Activated naive CD4-positive, alpha-beta T cell treated with anti-CD3 and anti-CD28 coated beads, Interleukin-2, amount 10 ng/mL, durations not matched to agents 7 days and 5 days (primary cell): Measurements from ENCODE around the gene PFKP.

Experiments
- CTCF ChIA-PET: fragments of 350-600 bp; sonication (Branson Sonifier 250); formaldehyde crosslinking; loops from one replicate; lab custom pipeline; 2021; ENCODE audit warnings: antibody characterized with exemption; lab: Charles Lee
- DNase-seq: peaks from one replicate; pipeline ENCODE4 v3.0.0-alpha.2; 2020
- H3K27ac Mint-ChIP-seq: one replicate; pipeline ENCODE4 v1.8.0; 2021; ENCODE audit warnings: mild to moderate bottlenecking, moderate library complexity, mixed read lengths
- H3K27me3 Mint-ChIP-seq: one replicate; pipeline ENCODE4 v1.8.0; 2021; ENCODE audit warnings: mild to moderate bottlenecking, mixed read lengths
- H3K36me3 Mint-ChIP-seq: one replicate; pipeline ENCODE4 v1.8.0; 2021; ENCODE audit warnings: mixed read lengths
- H3K4me1 Mint-ChIP-seq: one replicate; pipeline ENCODE4 v1.8.0; 2021; ENCODE audit warnings: mixed read lengths
- H3K4me3 Mint-ChIP-seq: one replicate; pipeline ENCODE4 v1.8.0; 2021; ENCODE audit warnings: mild to moderate bottlenecking, moderate library complexity, mixed read lengths
- H3K9me3 Mint-ChIP-seq: one replicate; pipeline ENCODE4 v1.8.0; 2021; ENCODE audit warnings: mixed read lengths

Gene PFKP

GRCh38 chr10:3091921-3092320, 24.6 kb downstream of the PFKP start:
- Mint-ChIP-seq H3K36me3 (peaks cover 54% of the 10 kb centered on the region), H3K4me1 (peaks cover 70% of the 10 kb centered on the region)

GRCh38 chr10:3093996-3094395, 26.6 kb downstream of the PFKP start:
- CTCF ChIA-PET = interaction anchor here (1.6 kb wide), 1 partner anchor 13 kb away, joined by 4 read pairs; no protein-coding TSS in a partner anchor
- Mint-ChIP-seq H3K4me3 (no peak overlapping the region), H3K4me1 (peaks cover 66% of the 10 kb centered on the region), H3K27me3 (no peaks in the 10 kb centered on the region), H3K9me3 (no peaks in the 10 kb centered on the region), H3K27ac (peak overlapping the region; percentile 91), H3K36me3 (peaks cover 56% of the 10 kb centered on the region)
- DNase-seq = no peak

More at GRCh38 chr10:3091921-3092320, 24.6 kb downstream of the PFKP start:
- Mint-ChIP-seq H3K27ac (peak overlapping the region; percentile 43), H3K4me3 (no peak overlapping the region), H3K27me3 (no peaks in the 10 kb centered on the region), H3K9me3 (no peaks in the 10 kb centered on the region)
- CTCF ChIA-PET = interaction anchor here (1.5 kb wide), 1 partner anchor 22 kb away, joined by 3 read pairs; no protein-coding TSS in a partner anchor
- DNase-seq = no peak

GRCh38 chr10:3094609-3095036, 27.3 kb downstream of the PFKP start:
- Mint-ChIP-seq H3K27ac (peak overlapping the region; percentile 91), H3K9me3 (no peaks in the 10 kb centered on the region), H3K4me1 (peaks cover 64% of the 10 kb centered on the region), H3K27me3 (no peaks in the 10 kb centered on the region), H3K4me3 (no peak overlapping the region), H3K36me3 (peaks cover 59% of the 10 kb centered on the region)
- DNase-seq = no peak
- CTCF ChIA-PET = no interaction called here

- H3K36me3 Mint-ChIP-seq = peaks cover 61% of the 10 kb centered on the region
- peak overlapping the region; percentile 91 for H3K27ac Mint-ChIP-seq
- H3K27me3 Mint-ChIP-seq = no peaks in the 10 kb centered on the region
- CTCF ChIA-PET = no interaction called here
- H3K4me3 Mint-ChIP-seq = peak overlapping the region; percentile 20
- peaks cover 59% of the 10 kb centered on the region for H3K4me1 Mint-ChIP-seq
- no peaks in the 10 kb centered on the region for H3K9me3 Mint-ChIP-seq
- DNase-seq = peak; percentile 55
Measured at GRCh38 chr10:3095373-3096139, 28.2 kb downstream of the PFKP start.

- Mint-ChIP-seq H3K27ac (peak overlapping the region; percentile 91), H3K9me3 (no peaks in the 10 kb centered on the region), H3K27me3 (no peaks in the 10 kb centered on the region), H3K4me3 (no peak overlapping the region), H3K4me1 (peaks cover 53% of the 10 kb centered on the region), H3K36me3 (peaks cover 59% of the 10 kb centered on the region)
- CTCF ChIA-PET = no interaction called here
- DNase-seq = no peak
Measured at GRCh38 chr10:3096149-3096548, 28.8 kb downstream of the PFKP start.

- CTCF ChIA-PET = no interaction called here
- H3K4me3 Mint-ChIP-seq = no peak overlapping the region
- no peaks in the 10 kb centered on the region for H3K9me3 Mint-ChIP-seq
- peaks cover 59% of the 10 kb centered on the region for H3K36me3 Mint-ChIP-seq
- no peaks in the 10 kb centered on the region for H3K27me3 Mint-ChIP-seq
- H3K27ac Mint-ChIP-seq = peak overlapping the region; percentile 67
- no peak for DNase-seq
- peaks cover 45% of the 10 kb centered on the region for H3K4me1 Mint-ChIP-seq
Measured at GRCh38 chr10:3097160-3097559, 29.8 kb downstream of the PFKP start.

GRCh38 chr10:3098689-3099088, 31.3 kb downstream of the PFKP start:
- Mint-ChIP-seq H3K9me3 (no peaks in the 10 kb centered on the region), H3K4me3 (no peak overlapping the region), H3K4me1 (peaks cover 32% of the 10 kb centered on the region), H3K27ac (no peak overlapping the region), H3K27me3 (no peaks in the 10 kb centered on the region), H3K36me3 (peaks cover 57% of the 10 kb centered on the region)
- no peak for DNase-seq
- CTCF ChIA-PET = no interaction called here

- Mint-ChIP-seq H3K4me1 (peaks cover 24% of the 10 kb centered on the region), H3K27ac (no peak overlapping the region), H3K36me3 (peaks cover 52% of the 10 kb centered on the region), H3K9me3 (no peaks in the 10 kb centered on the region), H3K4me3 (no peak overlapping the region), H3K27me3 (no peaks in the 10 kb centered on the region)
- DNase-seq = no peak
- CTCF ChIA-PET = no interaction called here
Measured at GRCh38 chr10:3099291-3100092, 32.1 kb downstream of the PFKP start.

GRCh38 chr10:3100093-3100792, 32.9 kb downstream of the PFKP start:
- H3K27ac Mint-ChIP-seq = no peak overlapping the region
- peaks cover 48% of the 10 kb centered on the region for H3K36me3 Mint-ChIP-seq
- CTCF ChIA-PET = no interaction called here
- no peaks in the 10 kb centered on the region for H3K9me3 Mint-ChIP-seq
- H3K4me1 Mint-ChIP-seq = peaks cover 16% of the 10 kb centered on the region
- DNase-seq = no peak
- no peaks in the 10 kb centered on the region for H3K27me3 Mint-ChIP-seq
- H3K4me3 Mint-ChIP-seq = no peak overlapping the region

GRCh38 chr10:3100856-3101640, 33.7 kb downstream of the PFKP start:
- H3K4me3 Mint-ChIP-seq = no peak overlapping the region
- peaks cover 8% of the 10 kb centered on the region for H3K4me1 Mint-ChIP-seq
- no peak for DNase-seq
- peaks cover 49% of the 10 kb centered on the region for H3K36me3 Mint-ChIP-seq
- CTCF ChIA-PET = no interaction called here
- no peak overlapping the region for H3K27ac Mint-ChIP-seq
- H3K27me3 Mint-ChIP-seq = no peaks in the 10 kb centered on the region
- no peaks in the 10 kb centered on the region for H3K9me3 Mint-ChIP-seq

GRCh38 chr10:3102720-3103427, 35.5 kb downstream of the PFKP start:
- no peaks in the 10 kb centered on the region for H3K27me3 Mint-ChIP-seq
- peaks cover 55% of the 10 kb centered on the region for H3K36me3 Mint-ChIP-seq
- no peaks in the 10 kb centered on the region for H3K9me3 Mint-ChIP-seq
- H3K27ac Mint-ChIP-seq = no peak overlapping the region
- no peak for DNase-seq
- H3K4me3 Mint-ChIP-seq = no peak overlapping the region
- CTCF ChIA-PET = no interaction called here
- H3K4me1 Mint-ChIP-seq = no peaks in the 10 kb centered on the region

- Mint-ChIP-seq H3K27me3 (no peaks in the 10 kb centered on the region), H3K27ac (no peak overlapping the region), H3K9me3 (no peaks in the 10 kb centered on the region), H3K4me1 (no peaks in the 10 kb centered on the region), H3K4me3 (no peak overlapping the region), H3K36me3 (peaks cover 63% of the 10 kb centered on the region)
- no peak for DNase-seq
- CTCF ChIA-PET = no interaction called here
Measured at GRCh38 chr10:3103646-3104045, 36.3 kb downstream of the PFKP start.

- no peaks in the 10 kb centered on the region for H3K9me3 Mint-ChIP-seq
- CTCF ChIA-PET = no interaction called here
- no peaks in the 10 kb centered on the region for H3K27me3 Mint-ChIP-seq
- H3K4me1 Mint-ChIP-seq = no peaks in the 10 kb centered on the region
- H3K4me3 Mint-ChIP-seq = no peak overlapping the region
- DNase-seq = no peak
- no peak overlapping the region for H3K27ac Mint-ChIP-seq
- peaks cover 61% of the 10 kb centered on the region for H3K36me3 Mint-ChIP-seq
Measured at GRCh38 chr10:3104251-3104918, 37.0 kb downstream of the PFKP start.
